T-cell (primary cell): ENCODE results near the gene BEAN1. TPM values are rescaled to one million over a fixed set of nuclear protein-coding genes. Genes with fewer than 3 reads are reported as not detected.

Source experiments
- ATAC-seq, 4 experiments: fragments of 200-7000 bp in 3 of 4; fragments of 150-1000 bp in 1 of 4; cut with Tn5 transposase; replicated peaks in 1 of 4; 1 replicate in 3 of 4; 2 replicates in 1 of 4; pipeline ENCODE4 v1.10.0; 2021; ENCODE audit warnings: moderate library complexity in 3 of 4, mild to moderate bottlenecking in 2 of 4, moderate number of reproducible peaks in 1 of 4
- CTCF ChIA-PET, 2 donors: fragments of 300-600 bp; sonication (Branson Sonifier 250); formaldehyde crosslinking; loops; one replicate each; lab custom pipeline; 2022; ENCODE audit warnings: antibody characterized with exemption in 2 of 2; lab: Charles Lee
- POLR2A ChIA-PET, 2 donors: fragments of 300-600 bp; sonication (Branson Sonifier 250); formaldehyde crosslinking; loops; one replicate each; lab custom pipeline; 2022; ENCODE audit warnings: antibody characterized with exemption in 2 of 2; lab: Charles Lee
- DNase-seq, 35 experiments: peaks; one replicate each; pipeline versions ENCODE4 v3.0.0 to v3.0.0-alpha.2; 2013 to 2023
- H3K27ac ChIP-seq: one replicate; pipeline ENCODE4 v1.5.1; 2013; ENCODE audit warnings: low read length
- H3K27me3 ChIP-seq, 2 experiments: replicated peaks in 1 of 2; 1 replicate in 1 of 2; 2 replicates in 1 of 2; pipeline versions ENCODE4 v1.6.1 to v1.7.0; 2013; ENCODE audit warnings: low read length in 1 of 2, mixed read lengths in 1 of 2; ENCODE audit not compliant: control insufficient read depth in 2 of 2, insufficient read depth in 2 of 2; ENCODE audit errors: extremely low read depth in 1 of 2
- H3K36me3 ChIP-seq, 2 donors: 1 replicate in 1 of 2; 2 replicates in 1 of 2; pipeline versions ENCODE4 v1.6.1 to v1.7.0; 2013; ENCODE audit warnings: low read length in 1 of 2; ENCODE audit not compliant: control insufficient read depth in 2 of 2, insufficient read depth in 1 of 2; ENCODE audit errors: extremely low read depth in 1 of 2
- H3K4me1 ChIP-seq, 2 experiments: 1 replicate in 1 of 2; 2 replicates in 1 of 2; pipeline versions ENCODE4 v1.6.1 to v1.7.0; 2013; ENCODE audit warnings: low read length in 2 of 2, mixed read lengths in 1 of 2; ENCODE audit not compliant: insufficient read depth in 2 of 2, control insufficient read depth in 1 of 2; ENCODE audit errors: extremely low read depth in 1 of 2
- H3K4me3 ChIP-seq, 2 donors: 1 replicate in 1 of 2; 2 replicates in 1 of 2; pipeline versions ENCODE4 v1.5.1 to v1.7.0; 2013; ENCODE audit warnings: mild to moderate bottlenecking in 2 of 2, low read length in 1 of 2, moderate library complexity in 1 of 2; ENCODE audit not compliant: control insufficient read depth in 1 of 2; ENCODE audit errors: extremely low read depth in 1 of 2
- H3K9me3 ChIP-seq: 2 replicates; pipeline ENCODE4 v1.7.0; 2013
- H3K27ac Mint-ChIP-seq, 2 donors: one replicate each; pipeline ENCODE4 v1.8.0; 2020 to 2021; ENCODE audit warnings: mild to moderate bottlenecking in 2 of 2, mixed read lengths in 2 of 2
- H3K27me3 Mint-ChIP-seq, 2 donors: one replicate each; pipeline ENCODE4 v1.8.0; 2021 to 2022; ENCODE audit warnings: mixed read lengths in 2 of 2
- H3K36me3 Mint-ChIP-seq: one replicate; pipeline ENCODE4 v1.8.0; 2021; ENCODE audit warnings: mixed read lengths
- H3K4me1 Mint-ChIP-seq, 3 donors: one replicate each; pipeline ENCODE4 v1.8.0; 2020 to 2022; ENCODE audit warnings: mixed read lengths in 3 of 3, mild to moderate bottlenecking in 1 of 3
- H3K4me3 Mint-ChIP-seq, 3 donors: one replicate each; pipeline ENCODE4 v1.8.0; 2020 to 2022; ENCODE audit warnings: mild to moderate bottlenecking in 3 of 3, mixed read lengths in 3 of 3, moderate library complexity in 3 of 3
- H3K9me3 Mint-ChIP-seq, 3 donors: one replicate each; pipeline ENCODE4 v1.8.0; 2020 to 2022; ENCODE audit warnings: mixed read lengths in 3 of 3
- WGBS: methylation state at CpG from one replicate; pipeline ENCODE4 v1.1.5; 2013; ENCODE audit warnings: missing lambda C conversion rate; ENCODE audit not compliant: insufficient coverage; 5-methylcytosine and 5-hydroxymethylcytosine counted together
- total RNA-seq, 35 experiments: library from RNA in 6 of 35; stranded (reverse) in 6 of 35; fragments of 120-200 nt in 1 of 35; gene quantifications; one replicate each; pipeline versions ENCODE4 v1.2.1 to v1.2.4 and lab custom pipeline; 2013 to 2026

The BEAN1 gene
- total RNA-seq, 5 donors from 2014 or later (not counting 1 experiment from before 2014, with no cell fraction given): not detected

DNA sequence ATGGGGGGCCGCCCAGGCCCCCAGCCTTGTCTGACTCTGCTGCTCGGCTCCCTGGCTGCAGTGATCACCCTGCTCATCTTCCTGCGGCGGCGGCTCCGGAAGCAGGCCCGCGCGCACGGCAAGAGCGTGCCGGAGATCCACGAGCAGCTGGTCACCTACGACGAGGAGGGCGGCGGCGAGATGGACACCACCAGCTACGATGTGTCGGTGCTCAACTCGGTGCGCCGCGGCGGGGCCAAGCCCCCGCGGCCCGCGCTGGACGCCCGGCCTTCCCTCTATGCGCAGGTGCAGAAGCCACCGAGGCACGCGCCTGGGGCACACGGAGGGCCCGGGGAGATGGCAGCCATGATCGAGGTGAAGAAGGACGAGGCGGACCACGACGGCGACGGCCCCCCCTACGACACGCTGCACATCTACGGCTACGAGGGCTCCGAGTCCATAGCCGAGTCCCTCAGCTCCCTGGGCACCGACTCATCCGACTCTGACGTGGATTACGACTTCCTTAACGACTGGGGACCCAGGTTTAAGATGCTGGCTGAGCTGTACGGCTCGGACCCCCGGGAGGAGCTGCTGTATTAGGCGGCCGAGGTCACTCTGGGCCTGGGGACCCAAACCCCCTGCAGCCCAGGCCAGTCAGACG is 24.4 kb upstream of the BEAN1 start:
- ATAC-seq (no peak), DNase-seq (no peak)
- H3K36me3 ChIP-seq: no peaks in the 10 kb centered on the region
- peaks cover 3 to 11% of the 10 kb centered on the region in 2 experiments for H3K4me1 ChIP-seq
- Mint-ChIP-seq H3K4me1 (peaks cover 5 to 8% (median 6%) of the 10 kb centered on the region in 3 donors), H3K4me3 (no peak overlapping the region), H3K27me3 (peaks cover 0 to 14% of the 10 kb centered on the region in 2 donors), H3K36me3 (no peaks in the 10 kb centered on the region), H3K9me3 (no peaks in the 10 kb centered on the region), H3K27ac (no peak overlapping the region)
- H3K27me3 ChIP-seq: peaks cover 0 to 46% of the 10 kb centered on the region in 2 experiments
- ChIA-PET CTCF (no interaction called here), POLR2A (interaction anchor here in 1 of 2 donors (0.6 kb wide), 1 partner anchor 420 kb away, joined by 7 read pairs; no protein-coding TSS in a partner anchor)
- H3K4me3 ChIP-seq: no peak overlapping the region
- H3K27ac ChIP-seq: no peak overlapping the region
- H3K9me3 ChIP-seq: no peaks in the 10 kb centered on the region
- WGBS: 92% methylated on average over 60 of the region's 61 CpGs

DNA sequence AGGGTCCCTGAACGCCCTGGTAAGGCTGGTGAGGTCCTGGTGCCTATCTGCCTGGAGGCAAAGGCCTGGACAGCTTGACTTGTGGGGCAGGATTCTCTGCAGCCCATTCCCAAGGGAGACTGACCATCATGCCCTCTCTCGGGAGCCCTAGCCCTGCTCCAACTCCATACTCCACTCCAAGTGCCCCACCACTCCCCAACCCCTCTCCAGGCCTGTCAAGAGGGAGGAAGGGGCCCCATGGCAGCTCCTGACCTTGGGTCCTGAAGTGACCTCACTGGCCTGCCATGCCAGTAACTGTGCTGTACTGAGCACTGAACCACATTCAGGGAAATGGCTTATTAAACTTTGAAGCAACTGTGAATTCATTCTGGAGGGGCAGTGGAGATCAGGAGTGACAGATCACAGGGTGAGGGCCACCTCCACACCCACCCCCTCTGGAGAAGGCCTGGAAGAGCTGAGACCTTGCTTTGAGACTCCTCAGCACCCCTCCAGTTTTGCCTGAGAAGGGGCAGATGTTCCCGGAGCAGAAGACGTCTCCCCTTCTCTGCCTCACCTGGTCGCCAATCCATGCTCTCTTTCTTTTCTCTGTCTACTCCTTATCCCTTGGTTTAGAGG is 23.5 kb upstream of the BEAN1 start:
- ChIA-PET POLR2A (no interaction called here), CTCF (interaction anchor here in 1 of 2 donors (0.7 kb wide), 1 partner anchor 74 kb away, joined by 3 read pairs; no protein-coding TSS in a partner anchor)
- H3K4me1 Mint-ChIP-seq: peaks cover 13 to 18% (median 15%) of the 10 kb centered on the region in 3 donors
- Histone ChIP-seq H3K9me3 (no peaks in the 10 kb centered on the region), H3K27me3 (peaks cover 0 to 41% of the 10 kb centered on the region in 2 experiments), H3K36me3 (no peaks in the 10 kb centered on the region), H3K4me3 (no peak overlapping the region), H3K4me1 (peaks cover 7 to 18% of the 10 kb centered on the region in 2 experiments), H3K27ac (no peak overlapping the region)
- peaks cover 0 to 14% of the 10 kb centered on the region in 2 donors for H3K27me3 Mint-ChIP-seq
- 68% methylated on average over 4 of the region's 5 CpGs for WGBS
- H3K4me3 Mint-ChIP-seq: no peak overlapping the region
- H3K27ac Mint-ChIP-seq: no peak overlapping the region
- DNase-seq: no peak
- H3K36me3 Mint-ChIP-seq: no peaks in the 10 kb centered on the region
- H3K9me3 Mint-ChIP-seq: no peaks in the 10 kb centered on the region
- no peak for ATAC-seq

DNA sequence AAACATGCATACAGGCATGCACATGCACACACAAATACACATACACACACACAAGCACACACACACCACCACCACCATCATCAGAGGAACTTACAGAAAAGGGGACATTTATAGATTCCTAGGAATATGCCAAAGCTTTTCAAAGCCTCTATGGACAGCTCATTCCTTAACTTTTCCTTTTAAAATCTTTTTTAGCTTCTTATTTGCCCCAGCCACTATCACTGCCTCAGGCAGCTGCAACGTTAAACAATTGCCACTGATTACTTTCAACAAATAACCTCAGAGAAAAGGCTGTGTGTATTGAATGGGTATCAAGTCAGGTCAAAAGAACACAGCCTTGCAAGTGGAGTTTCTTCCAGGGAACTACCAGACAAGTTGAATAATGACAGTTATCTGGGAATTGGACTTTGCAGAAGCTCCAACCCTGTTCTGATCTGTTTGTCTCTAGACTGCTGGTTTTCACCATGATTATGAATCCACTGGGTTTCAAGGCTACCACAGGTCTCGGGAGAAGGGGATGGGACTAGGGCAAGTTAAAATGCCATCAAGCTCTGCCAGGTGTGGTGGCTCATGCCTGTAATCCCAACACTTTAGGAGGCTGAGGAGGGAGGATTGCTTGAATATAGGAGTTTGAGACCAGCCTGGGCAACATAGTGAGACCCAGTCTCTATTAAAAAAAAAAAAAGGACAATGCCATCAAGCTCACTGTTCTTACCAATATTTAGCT is 21.9 kb upstream of the BEAN1 start:
- Mint-ChIP-seq H3K9me3 (no peaks in the 10 kb centered on the region), H3K27me3 (peaks cover 0 to 14% of the 10 kb centered on the region in 2 donors), H3K27ac (no peak overlapping the region), H3K36me3 (peaks cover 5% of the 10 kb centered on the region), H3K4me3 (peak overlapping the region in 1 of 3 donors; percentile 86), H3K4me1 (peaks cover 25 to 32% (median 30%) of the 10 kb centered on the region in 3 donors)
- ChIA-PET POLR2A (no interaction called here), CTCF (interaction anchor here (0.6 to 2.3 kb wide), 12 partner anchors 35 to 883 kb away, joined by 3 to 14 read pairs (median 4); no protein-coding TSS in a partner anchor)
- H3K4me1 ChIP-seq: peaks cover 12 to 25% of the 10 kb centered on the region in 2 experiments
- DNase-seq: no peak
- peaks cover 0 to under 1% of the 10 kb centered on the region in 2 donors for H3K36me3 ChIP-seq
- H3K27me3 ChIP-seq: peaks cover 0 to 36% of the 10 kb centered on the region in 2 experiments
- no peaks in the 10 kb centered on the region for H3K9me3 ChIP-seq
- WGBS: no CpG with 5 or more reads among the region's 2 CpGs
- no peak overlapping the region for H3K4me3 ChIP-seq
- ATAC-seq: no peak
- H3K27ac ChIP-seq: no peak overlapping the region

DNA sequence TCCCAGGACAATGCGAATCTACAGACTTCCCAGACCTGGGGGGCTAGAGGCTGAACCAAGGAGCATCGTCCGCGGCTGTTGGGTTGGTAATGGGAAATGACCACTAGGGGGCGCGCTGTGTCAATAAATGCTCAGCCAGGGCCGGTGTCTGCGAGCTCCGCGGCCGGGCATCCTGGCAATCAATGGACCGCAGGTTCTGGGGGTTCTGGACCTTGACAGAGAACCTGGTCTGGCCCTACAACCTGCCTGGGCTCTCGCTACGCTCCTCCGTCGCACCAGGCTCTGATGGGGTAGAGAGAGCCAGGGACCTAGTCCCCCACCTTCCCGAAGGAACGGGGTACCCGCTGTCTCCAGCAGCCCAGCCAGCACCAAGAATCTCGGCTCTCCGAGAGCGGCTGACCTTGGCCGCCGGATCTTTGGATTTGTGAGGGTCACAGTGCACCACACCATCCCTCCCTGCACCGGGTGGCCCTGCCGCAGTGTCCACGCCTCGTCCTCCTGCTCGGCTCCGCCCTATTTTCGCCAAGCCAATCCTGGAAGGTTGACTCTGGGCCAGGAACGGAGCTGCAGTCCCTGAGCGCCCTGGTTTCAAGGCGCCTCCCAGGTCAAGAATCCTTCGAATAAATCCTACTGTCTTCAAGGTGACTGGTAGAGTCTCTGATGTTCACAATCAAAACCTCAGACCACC is 20.4 kb upstream of the BEAN1 start:
- Histone ChIP-seq H3K36me3 (peaks cover 0 to 8% of the 10 kb centered on the region in 2 donors), H3K4me3 (peak overlapping the region; percentile 64 to 76), H3K9me3 (peaks cover 3% of the 10 kb centered on the region), H3K27ac (no peak overlapping the region), H3K27me3 (peaks cover 0 to 27% of the 10 kb centered on the region in 2 experiments), H3K4me1 (peaks cover 12 to 25% of the 10 kb centered on the region in 2 experiments)
- H3K27me3 Mint-ChIP-seq: peaks cover 0 to 12% of the 10 kb centered on the region in 2 donors
- H3K4me3 Mint-ChIP-seq: peak overlapping the region; percentile 81 to 86 (median 85)
- POLR2A ChIA-PET: no interaction called here
- peaks cover 0 to 4% (median 0%) of the 10 kb centered on the region in 3 donors for H3K9me3 Mint-ChIP-seq
- H3K36me3 Mint-ChIP-seq: peaks cover 19% of the 10 kb centered on the region
- H3K27ac Mint-ChIP-seq: peak overlapping the region; percentile 6 to 22
- H3K4me1 Mint-ChIP-seq: peaks cover 25 to 33% (median 31%) of the 10 kb centered on the region in 3 donors
- peak; percentile 49 to 92 (median 83) for DNase-seq
- CTCF ChIA-PET: interaction anchor here (0.5 to 2.3 kb wide), 19 partner anchors 68 to 461 kb away, joined by 3 to 15 read pairs (median 4); partner anchors contain the start of gene DYNC1LI2 (in 1 of the 2)
- ATAC-seq: peak; percentile 73 to 79 (median 78)
- WGBS: 4% methylated on average over 32 of the region's 35 CpGs

DNA sequence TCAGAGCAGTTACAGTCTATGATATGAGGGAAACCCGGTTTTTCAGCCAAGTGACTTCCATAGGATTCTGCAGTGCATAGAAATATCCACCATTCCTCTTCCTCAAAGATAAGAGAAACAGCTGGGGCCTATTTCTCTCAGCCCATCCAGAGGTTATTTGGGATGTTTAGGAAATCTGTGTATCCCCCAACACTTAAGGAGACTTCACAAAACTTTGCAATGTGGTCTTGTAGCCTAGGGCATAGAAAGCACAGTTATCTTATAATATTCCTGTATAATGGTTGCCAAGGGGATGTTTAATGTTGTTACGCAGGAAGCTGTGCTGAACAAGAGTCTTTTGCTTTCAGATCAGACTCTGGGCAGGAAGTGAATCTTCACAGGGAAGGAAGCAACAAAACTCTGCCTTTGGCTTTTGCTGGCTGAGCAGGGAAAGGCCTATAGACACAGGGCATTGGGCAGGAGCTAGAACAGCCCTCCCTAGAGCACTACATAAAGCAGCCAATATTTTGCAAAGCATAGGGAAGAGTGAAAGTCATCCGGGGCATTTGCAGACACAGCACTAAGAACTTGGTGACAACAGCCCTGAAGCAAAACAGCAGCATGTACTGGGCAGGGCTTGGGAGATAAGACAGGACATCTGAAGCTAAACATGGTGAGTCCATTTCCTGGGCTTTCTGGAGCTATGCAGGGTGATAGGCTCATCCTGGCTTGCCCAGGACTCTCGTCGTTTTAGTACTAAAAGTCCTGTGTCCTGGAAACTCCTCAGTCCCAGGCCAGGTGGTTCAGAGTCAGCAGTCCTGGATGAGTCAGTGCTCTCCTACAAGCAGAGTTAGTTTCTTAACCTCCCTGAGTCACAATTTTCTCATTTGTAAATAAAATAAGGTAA is 18.7 kb upstream of the BEAN1 start:
- Histone ChIP-seq H3K36me3 (peaks cover 0 to 8% of the 10 kb centered on the region in 2 donors), H3K9me3 (peaks cover 3% of the 10 kb centered on the region), H3K27ac (peak overlapping the region; percentile 63), H3K27me3 (peaks cover 0 to 20% of the 10 kb centered on the region in 2 experiments), H3K4me1 (peaks cover 12 to 25% of the 10 kb centered on the region in 2 experiments), H3K4me3 (peak overlapping the region; percentile 41 to 69)
- peak overlapping the region; percentile 84 to 90 (median 86) for H3K4me3 Mint-ChIP-seq
- peaks cover 0 to 11% (median 4%) of the 10 kb centered on the region in 3 donors for H3K9me3 Mint-ChIP-seq
- H3K27ac Mint-ChIP-seq: peak overlapping the region; percentile 97 to 98
- H3K36me3 Mint-ChIP-seq: peaks cover 19% of the 10 kb centered on the region
- ChIA-PET POLR2A (no interaction called here), CTCF (interaction anchor here (0.7 to 1.7 kb wide), 5 partner anchors 66 to 332 kb away, joined by 3 to 5 read pairs (median 3); no protein-coding TSS in a partner anchor)
- WGBS: 29% methylated on average over 1 of the region's 5 CpGs
- DNase-seq (peak in 27 of 35 experiments; percentile 4 to 72 (median 22)), ATAC-seq (peak; percentile 66 to 80 (median 73))
- H3K27me3 Mint-ChIP-seq: peaks cover 0 to 10% of the 10 kb centered on the region in 2 donors
- peaks cover 25 to 33% (median 31%) of the 10 kb centered on the region in 3 donors for H3K4me1 Mint-ChIP-seq
